Trophoblast cell (in vitro differentiated cells and primary cell): ENCODE data around the gene IL6R.

ENCODE experiments used
- DNase-seq, 2 donors: peaks; one replicate each; pipeline ENCODE4 v3.0.0-alpha.2; 2016
- H2AFZ ChIP-seq: 2 replicates; pipeline ENCODE4 v1.6.1; 2013; ENCODE audit warnings: low read length, moderate library complexity, mild to moderate bottlenecking; ENCODE audit not compliant: insufficient read depth, poor library complexity
- H2AK5ac ChIP-seq: 2 replicates; pipeline ENCODE4 v1.6.1; 2013; ENCODE audit warnings: mild to moderate bottlenecking, low read length
- H2BK120ac ChIP-seq: 2 replicates; pipeline ENCODE4 v1.6.1; 2013; ENCODE audit warnings: low read length, mild to moderate bottlenecking, moderate library complexity; ENCODE audit not compliant: insufficient read depth, poor library complexity
- H2BK12ac ChIP-seq: 2 replicates; pipeline ENCODE4 v1.6.1; 2013; ENCODE audit warnings: mild to moderate bottlenecking, low read length, moderate library complexity
- H2BK5ac ChIP-seq: 2 replicates; pipeline ENCODE4 v1.6.1; 2013; ENCODE audit warnings: low read length, low read depth, moderate library complexity, mild to moderate bottlenecking; ENCODE audit not compliant: poor library complexity
- H3K14ac ChIP-seq: 2 replicates; pipeline ENCODE4 v1.6.1; 2013; ENCODE audit warnings: mild to moderate bottlenecking, low read length
- H3K18ac ChIP-seq: 2 replicates; pipeline ENCODE4 v1.6.1; 2013; ENCODE audit warnings: mild to moderate bottlenecking, low read length
- H3K23ac ChIP-seq: 2 replicates; pipeline ENCODE4 v1.6.1; 2013; ENCODE audit warnings: low read length
- H3K27ac ChIP-seq: 2 replicates; pipeline ENCODE4 v1.5.1; 2013; ENCODE audit warnings: low read depth, mild to moderate bottlenecking, inconsistent platforms, low read length, moderate library complexity
- H3K27me3 ChIP-seq: 2 replicates; pipeline ENCODE4 v1.6.1; 2013; ENCODE audit warnings: inconsistent platforms, mild to moderate bottlenecking, low read length, moderate library complexity; ENCODE audit not compliant: insufficient read depth
- H3K36me3 ChIP-seq, 2 experiments: 1 replicate in 1 of 2; 2 replicates in 1 of 2; pipeline ENCODE4 v1.6.1; 2013; ENCODE audit warnings: low read length in 2 of 2, mild to moderate bottlenecking in 2 of 2, moderate library complexity in 1 of 2; ENCODE audit not compliant: insufficient read depth in 2 of 2, control insufficient read depth in 1 of 2
- H3K4ac ChIP-seq: 2 replicates; pipeline ENCODE4 v1.6.1; 2013; ENCODE audit warnings: low read depth, mild to moderate bottlenecking, low read length, moderate library complexity
- H3K4me1 ChIP-seq, 2 experiments: 1 replicate in 1 of 2; 2 replicates in 1 of 2; pipeline ENCODE4 v1.6.1; 2013; ENCODE audit warnings: low read length in 2 of 2, mild to moderate bottlenecking in 2 of 2, moderate library complexity in 1 of 2; ENCODE audit not compliant: insufficient read depth in 2 of 2, control insufficient read depth in 1 of 2
- H3K4me2 ChIP-seq: 2 replicates; pipeline ENCODE4 v1.6.1; 2013; ENCODE audit warnings: inconsistent platforms, mild to moderate bottlenecking, low read length, moderate library complexity
- H3K4me3 ChIP-seq: 2 replicates; pipeline ENCODE4 v1.5.1; 2013; ENCODE audit warnings: mild to moderate bottlenecking, low read depth, low read length, inconsistent platforms
- H3K79me1 ChIP-seq: one replicate; pipeline ENCODE4 v1.6.1; 2013; ENCODE audit warnings: low read length
- H3K79me2 ChIP-seq: 2 replicates; pipeline ENCODE4 v1.6.1; 2013; ENCODE audit warnings: low read length, mild to moderate bottlenecking; ENCODE audit not compliant: control insufficient read depth, insufficient read depth, poor library complexity
- H3K9ac ChIP-seq: 2 replicates; pipeline ENCODE4 v1.6.1; 2013; ENCODE audit warnings: mild to moderate bottlenecking, low read length
- H3K9me3 ChIP-seq: 2 replicates; pipeline ENCODE4 v1.6.1; 2013; ENCODE audit warnings: low read depth, mild to moderate bottlenecking, control low read depth, inconsistent platforms, low read length; ENCODE audit not compliant: insufficient read depth
- H4K12ac ChIP-seq: 2 replicates; pipeline ENCODE4 v1.6.1; 2013; ENCODE audit warnings: low read depth, mild to moderate bottlenecking, low read length, moderate library complexity
- H4K8ac ChIP-seq: 2 replicates; pipeline ENCODE4 v1.6.1; 2013; ENCODE audit warnings: low read depth, mild to moderate bottlenecking, low read length, moderate library complexity
- H4K91ac ChIP-seq: one replicate; pipeline ENCODE4 v1.6.1; 2013; ENCODE audit warnings: low read depth, mild to moderate bottlenecking, low read length, moderate library complexity
- WGBS: extraction: QIAGEN DNeasy Blood & Tissue Kit; methylation state at CpG from one replicate; pipeline ENCODE4 v1.1.7; 2013; ENCODE audit warnings: missing lambda C conversion rate; ENCODE audit not compliant: insufficient read length, insufficient coverage; ENCODE audit errors: extremely low coverage; 5-methylcytosine and 5-hydroxymethylcytosine counted together

IL6R gene

GRCh38 chr1:154429841-154430611, 24.9 kb downstream of the IL6R start:
- WGBS, result no CpG with 5 or more reads among the region's 17 CpGs
- H3K9me3 ChIP-seq, result peaks cover 4% of the 10 kb centered on the region
- no peaks in the 10 kb centered on the region for H3K27me3 ChIP-seq
- H3K18ac ChIP-seq, result no peak overlapping the region
- no peak overlapping the region for H3K4me3 ChIP-seq
- no peak overlapping the region for H2AK5ac ChIP-seq
- no peak overlapping the region for H4K8ac ChIP-seq
- H3K23ac ChIP-seq, result no peak overlapping the region
- peaks cover 3% of the 10 kb centered on the region for H3K79me1 ChIP-seq
- H2BK12ac ChIP-seq, result no peak overlapping the region
- no peak for DNase-seq
- H2AFZ ChIP-seq, result no peak overlapping the region
- no peak overlapping the region for H4K91ac ChIP-seq
- no peak overlapping the region for H3K4me2 ChIP-seq
- no peak overlapping the region for H3K27ac ChIP-seq
- H2BK120ac ChIP-seq, result no peak overlapping the region
- no peaks in the 10 kb centered on the region for H3K79me2 ChIP-seq
- H2BK5ac ChIP-seq, result no peak overlapping the region
- H3K4me1 ChIP-seq, result peaks cover 8 to 14% of the 10 kb centered on the region in 2 experiments
- H3K9ac ChIP-seq, result no peak overlapping the region
- H3K4ac ChIP-seq, result no peak overlapping the region
- no peak overlapping the region for H3K14ac ChIP-seq
- H4K12ac ChIP-seq, result no peak overlapping the region
- H3K36me3 ChIP-seq, result no peaks in the 10 kb centered on the region

DNA sequence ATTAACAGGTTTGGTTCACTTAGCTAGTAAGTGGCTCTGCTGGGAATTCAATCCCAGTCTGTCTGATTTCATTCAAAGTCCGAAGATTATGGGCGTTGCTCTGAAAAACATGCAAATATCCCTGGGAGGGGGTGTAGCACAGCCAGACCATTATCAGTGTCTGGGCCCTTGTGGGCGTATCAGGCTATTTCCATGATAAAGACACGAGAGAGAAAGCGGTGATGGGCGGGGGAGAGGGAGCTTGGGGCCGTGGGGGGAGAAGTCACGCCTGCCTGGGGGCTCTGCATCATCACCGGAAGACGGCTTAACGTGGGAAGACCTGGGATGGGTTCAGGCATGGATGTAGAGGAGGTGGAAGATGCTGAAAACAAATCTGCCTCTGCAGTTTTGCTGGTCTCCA, 25.8 kb downstream of the IL6R start:
- Histone ChIP-seq H2BK12ac (no peak overlapping the region), H3K79me1 (peaks cover 3% of the 10 kb centered on the region), H3K18ac (no peak overlapping the region), H3K4me1 (peaks cover 8 to 14% of the 10 kb centered on the region in 2 experiments), H2BK5ac (no peak overlapping the region), H2AK5ac (no peak overlapping the region), H4K91ac (no peak overlapping the region), H3K4ac (no peak overlapping the region), H3K27me3 (no peaks in the 10 kb centered on the region), H3K9ac (no peak overlapping the region), H3K14ac (no peak overlapping the region), H2BK120ac (no peak overlapping the region), H4K12ac (no peak overlapping the region), H3K4me3 (no peak overlapping the region), H3K23ac (no peak overlapping the region), H2AFZ (no peak overlapping the region), H3K36me3 (no peaks in the 10 kb centered on the region), H3K27ac (no peak overlapping the region), H3K79me2 (no peaks in the 10 kb centered on the region), H3K4me2 (no peak overlapping the region), H4K8ac (no peak overlapping the region), H3K9me3 (peaks cover 4% of the 10 kb centered on the region)
- WGBS, result no CpG with 5 or more reads among the region's 11 CpGs
- DNase-seq, result no peak

DNA sequence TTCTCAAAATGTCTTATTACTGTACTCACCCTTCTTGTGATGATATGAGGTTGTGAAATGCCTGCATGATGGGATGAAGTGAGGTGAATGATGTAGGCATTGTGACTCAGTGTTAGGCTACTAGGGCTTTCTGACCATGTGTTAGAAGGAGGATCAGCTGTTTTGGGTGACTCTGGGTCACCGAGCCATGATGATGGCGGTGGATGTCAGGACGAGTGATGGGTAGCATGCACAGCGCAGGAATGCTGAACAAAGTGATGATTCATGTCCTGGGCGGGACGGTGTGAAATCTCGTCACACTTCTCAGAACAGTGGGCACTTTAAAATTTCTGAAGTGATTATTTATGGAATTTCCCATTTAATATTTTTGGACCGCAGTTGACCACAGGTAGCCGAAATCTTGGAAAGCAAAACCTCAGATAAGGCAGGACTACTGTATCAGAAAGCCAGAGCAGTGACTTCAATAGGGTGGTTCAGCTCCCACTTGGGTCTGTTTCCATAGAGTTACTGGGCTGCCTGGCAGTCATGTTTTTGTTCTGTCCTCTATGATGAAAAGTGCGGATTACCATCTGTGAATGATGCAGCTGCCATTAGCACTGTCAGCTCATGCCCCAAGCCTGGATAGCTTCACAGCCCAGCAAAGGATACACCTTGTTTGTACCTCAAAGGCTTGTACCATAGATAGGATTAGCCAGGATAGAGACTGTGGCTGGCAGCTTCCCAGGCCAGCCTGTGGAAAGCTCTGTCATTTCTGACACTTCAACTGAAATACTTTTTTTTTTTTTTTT, 26.6 kb downstream of the IL6R start:
- Histone ChIP-seq H3K4me3 (no peak overlapping the region), H3K79me2 (no peaks in the 10 kb centered on the region), H2AK5ac (peak overlapping the region; percentile 14), H2BK12ac (no peak overlapping the region), H2BK5ac (no peak overlapping the region), H4K12ac (no peak overlapping the region), H4K8ac (no peak overlapping the region), H3K36me3 (no peaks in the 10 kb centered on the region), H3K23ac (no peak overlapping the region), H3K79me1 (peaks cover 3% of the 10 kb centered on the region), H4K91ac (no peak overlapping the region), H3K4me1 (peaks cover 8 to 14% of the 10 kb centered on the region in 2 experiments), H3K9me3 (peaks cover 4% of the 10 kb centered on the region), H3K4me2 (no peak overlapping the region), H3K27ac (no peak overlapping the region), H2BK120ac (no peak overlapping the region), H3K4ac (no peak overlapping the region), H3K27me3 (no peaks in the 10 kb centered on the region), H2AFZ (no peak overlapping the region), H3K14ac (no peak overlapping the region), H3K18ac (no peak overlapping the region), H3K9ac (no peak overlapping the region)
- WGBS, result no CpG with 5 or more reads among the region's 10 CpGs
- DNase-seq, result peak; percentile 97

DNA sequence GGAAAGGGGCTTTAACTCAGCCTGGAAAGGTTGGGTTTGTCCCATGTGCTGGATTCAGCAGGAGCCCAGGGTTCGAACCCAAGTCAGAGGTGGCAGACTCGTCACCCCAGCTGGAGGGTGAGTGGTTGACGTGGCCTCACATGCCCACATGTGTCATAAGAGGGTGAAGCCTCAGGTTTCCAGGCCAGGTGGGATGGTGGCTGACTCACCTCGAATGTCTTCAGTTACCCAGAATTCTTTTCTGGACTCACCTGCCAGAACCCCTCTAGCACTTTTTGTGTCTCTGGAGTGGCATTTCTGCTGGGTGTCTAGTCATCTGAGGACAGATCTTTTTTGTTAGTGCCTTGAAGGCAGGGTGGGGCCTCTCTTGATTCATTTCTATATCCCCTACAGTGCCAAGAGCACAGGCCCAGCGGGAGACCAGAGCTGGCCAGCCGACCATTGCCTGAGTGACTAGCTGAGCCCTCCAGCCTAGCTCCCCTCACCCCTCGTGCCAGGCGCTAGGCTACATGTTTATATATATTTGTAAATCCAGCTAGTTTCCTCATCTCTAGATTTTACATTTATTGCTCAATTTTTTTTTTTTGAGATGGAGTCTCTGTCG, 28.1 kb downstream of the IL6R start:
- peak overlapping the region; percentile 33 for H4K8ac ChIP-seq
- no peak overlapping the region for H3K4me3 ChIP-seq
- no CpG with 5 or more reads among the region's 9 CpGs for WGBS

More for the DNA sequence above, 28.1 kb downstream of the IL6R start:
- H3K4ac ChIP-seq, result no peak overlapping the region
- H3K27me3 ChIP-seq, result no peaks in the 10 kb centered on the region
- H3K27ac ChIP-seq, result no peak overlapping the region
- H3K18ac ChIP-seq, result no peak overlapping the region
- H4K12ac ChIP-seq, result no peak overlapping the region
- H3K4me2 ChIP-seq, result no peak overlapping the region
- peaks cover 4% of the 10 kb centered on the region for H3K9me3 ChIP-seq
- no peak overlapping the region for H2BK5ac ChIP-seq
- no peaks in the 10 kb centered on the region for H3K36me3 ChIP-seq
- H2AFZ ChIP-seq, result no peak overlapping the region
- H3K79me1 ChIP-seq, result peaks cover 3% of the 10 kb centered on the region
- H3K23ac ChIP-seq, result no peak overlapping the region
- no peaks in the 10 kb centered on the region for H3K79me2 ChIP-seq
- no peak overlapping the region for H2BK120ac ChIP-seq
- peak; percentile 89 to 90 for DNase-seq
- no peak overlapping the region for H3K14ac ChIP-seq
- no peak overlapping the region for H2BK12ac ChIP-seq
- H4K91ac ChIP-seq, result no peak overlapping the region
- H3K4me1 ChIP-seq, result peaks cover 8 to 14% of the 10 kb centered on the region in 2 experiments
- no peak overlapping the region for H3K9ac ChIP-seq
- no peak overlapping the region for H2AK5ac ChIP-seq
